Tibial nerve (tissue), 4 donors: ENCODE measurements around the gene CRTC3. TPM values are rescaled to one million over a fixed set of nuclear protein-coding genes. Genes with fewer than 3 reads are reported as not detected.

Source experiments
- DNase-seq, 2 donors: peaks; one replicate each; pipeline ENCODE4 v3.0.0-alpha.2; 2019; ENCODE audit warnings: low spot score in 2 of 2
- H3K27ac ChIP-seq, 4 donors: fragments of 200-600 bp; sonication (generic) in 3 of 4; one replicate each; pipeline ENCODE4 v1.5.1; 2017 to 2019; ENCODE audit warnings: mild to moderate bottlenecking in 1 of 4
- H3K27me3 ChIP-seq, 2 donors: fragments of 200-600 bp; sonication (generic) in 1 of 2; one replicate each; pipeline versions ENCODE4 v1.5.1 to v1.6.0; 2017 to 2019
- H3K36me3 ChIP-seq, 3 donors: fragments of 200-600 bp; sonication (generic); one replicate each; pipeline ENCODE4 v1.5.1; 2018 to 2019
- H3K4me1 ChIP-seq, 4 donors: fragments of 200-600 bp; sonication (generic) in 3 of 4; one replicate each; pipeline ENCODE4 v1.5.1; 2017 to 2019
- H3K4me3 ChIP-seq, 4 donors: fragments of 200-600 bp; sonication (generic) in 3 of 4; one replicate each; pipeline ENCODE4 v1.5.1; 2017 to 2019; ENCODE audit warnings: mild to moderate bottlenecking in 1 of 4, moderate library complexity in 1 of 4
- H3K9me3 ChIP-seq, 4 donors: fragments of 200-600 bp; sonication (generic) in 3 of 4; one replicate each; pipeline ENCODE4 v1.5.1; 2017 to 2019
- EP300 ChIP-seq, 2 donors: sonication (generic); formaldehyde crosslinking; IDR thresholded peaks; one replicate each; pipeline ENCODE4 v1.6.1; 2017; ENCODE audit warnings: antibody characterized with exemption in 2 of 2, mild to moderate bottlenecking in 1 of 2
- POLR2A ChIP-seq, 2 donors: fragments of 450-650 bp; IDR thresholded peaks; one replicate each; pipeline ENCODE4 v1.6.1; 2017; ENCODE audit warnings: antibody characterized with exemption in 2 of 2, mild to moderate bottlenecking in 2 of 2, moderate library complexity in 2 of 2
- WGBS, 2 donors: methylation state at CpG; one replicate each; pipeline ENCODE4 v1.1.5; 2018; 5-methylcytosine and 5-hydroxymethylcytosine counted together
- total RNA-seq, 4 donors: library from RNA; depleted of rRNA; stranded (reverse); fragments of >200 nt; gene quantifications; one replicate each; pipeline ENCODE4 v1.1.0, GENCODE V29; 2016
- TF ChIP-seq, protein P1 (sequence below), 5 experiments: fragments of 200-600 bp in 3 of 5; fragments of 450-650 bp in 2 of 5; sonication (generic) in 3 of 5; IDR thresholded peaks; one replicate each; pipeline ENCODE4 v1.5.1; 2016 to 2019; ENCODE audit warnings: antibody characterized with exemption in 5 of 5, mild to moderate bottlenecking in 3 of 5, moderate library complexity in 2 of 5

CRTC3 gene
- total RNA-seq, 4 donors from 2014 or later = 52.7 to 63.7 (median 60.6) TPM

DNA sequence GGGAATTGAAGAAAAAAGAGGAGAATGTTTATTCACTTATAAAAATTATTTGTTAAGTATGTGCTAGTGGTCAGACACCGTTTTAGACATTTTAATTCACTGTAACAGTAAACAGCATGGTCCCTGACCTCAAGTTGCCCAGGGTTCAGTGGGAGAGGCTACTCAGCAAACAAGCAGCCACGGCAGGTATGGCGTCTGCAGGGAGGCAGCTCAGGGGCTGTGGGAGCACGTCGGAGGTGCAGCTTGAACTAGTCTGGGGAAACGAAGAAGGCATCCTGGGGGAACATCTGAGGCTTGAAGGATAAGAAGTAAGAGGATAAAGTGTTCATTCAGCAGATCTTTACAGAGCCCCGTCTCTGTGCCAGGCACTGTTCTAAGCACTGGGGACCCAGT, 66.0 kb downstream of the CRTC3 start:
- H3K9me3 ChIP-seq = no peaks in the 10 kb centered on the region
- peak overlapping the region in 2 of 4 donors; percentile 84 to 85 for H3K27ac ChIP-seq
- 59 to 65% methylated on average over 7 of the region's 7 CpGs for WGBS, 2 donors
- H3K36me3 ChIP-seq = peaks cover 0 to 9% (median 0%) of the 10 kb centered on the region in 3 donors
- H3K4me3 ChIP-seq = no peak overlapping the region
- no peaks in the 10 kb centered on the region for H3K27me3 ChIP-seq
- TF ChIP-seq POLR2A (IDR thresholded peaks at IDR 0.05) (no peak), EP300 (IDR thresholded peaks at IDR 0.05) (no peak)
- TF ChIP-seq, protein P1, sequence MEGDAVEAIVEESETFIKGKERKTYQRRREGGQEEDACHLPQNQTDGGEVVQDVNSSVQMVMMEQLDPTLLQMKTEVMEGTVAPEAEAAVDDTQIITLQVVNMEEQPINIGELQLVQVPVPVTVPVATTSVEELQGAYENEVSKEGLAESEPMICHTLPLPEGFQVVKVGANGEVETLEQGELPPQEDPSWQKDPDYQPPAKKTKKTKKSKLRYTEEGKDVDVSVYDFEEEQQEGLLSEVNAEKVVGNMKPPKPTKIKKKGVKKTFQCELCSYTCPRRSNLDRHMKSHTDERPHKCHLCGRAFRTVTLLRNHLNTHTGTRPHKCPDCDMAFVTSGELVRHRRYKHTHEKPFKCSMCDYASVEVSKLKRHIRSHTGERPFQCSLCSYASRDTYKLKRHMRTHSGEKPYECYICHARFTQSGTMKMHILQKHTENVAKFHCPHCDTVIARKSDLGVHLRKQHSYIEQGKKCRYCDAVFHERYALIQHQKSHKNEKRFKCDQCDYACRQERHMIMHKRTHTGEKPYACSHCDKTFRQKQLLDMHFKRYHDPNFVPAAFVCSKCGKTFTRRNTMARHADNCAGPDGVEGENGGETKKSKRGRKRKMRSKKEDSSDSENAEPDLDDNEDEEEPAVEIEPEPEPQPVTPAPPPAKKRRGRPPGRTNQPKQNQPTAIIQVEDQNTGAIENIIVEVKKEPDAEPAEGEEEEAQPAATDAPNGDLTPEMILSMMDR (IDR thresholded peaks at IDR 0.05) = no peak
- H3K4me1 ChIP-seq = peaks cover 0 to 83% (median 45%) of the 10 kb centered on the region in 4 donors
- DNase-seq = no peak

DNA sequence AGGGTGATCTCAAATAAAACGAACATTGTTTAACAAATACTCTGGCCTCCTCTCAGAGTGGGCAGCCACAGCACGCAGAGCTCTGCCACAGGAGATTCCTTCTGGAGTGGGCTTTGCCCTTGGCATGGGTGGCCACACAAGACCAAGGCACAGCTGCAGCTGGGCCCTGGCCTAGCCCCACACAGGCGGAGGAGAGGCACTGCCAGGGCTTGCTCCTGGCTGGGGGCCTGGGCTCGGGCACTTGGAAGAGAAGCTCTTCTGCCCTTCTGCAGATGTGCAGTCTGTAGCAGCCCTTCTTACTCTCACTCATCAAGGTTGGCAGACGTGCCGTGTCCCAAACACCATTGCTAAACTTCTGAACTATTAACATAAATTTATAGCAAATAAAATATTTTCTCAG, 67.2 kb downstream of the CRTC3 start:
- peaks cover 0 to 72% (median 39%) of the 10 kb centered on the region in 4 donors for H3K4me1 ChIP-seq

GRCh38 chr15:90597577-90597976, 67.9 kb downstream of the CRTC3 start:
- Histone ChIP-seq H3K27ac (peak overlapping the region; percentile 41 to 85 (median 76)), H3K27me3 (no peaks in the 10 kb centered on the region), H3K4me3 (no peak overlapping the region), H3K4me1 (peaks cover 0 to 65% (median 37%) of the 10 kb centered on the region in 4 donors), H3K9me3 (no peaks in the 10 kb centered on the region), H3K36me3 (peaks cover 0 to 23% (median 0%) of the 10 kb centered on the region in 3 donors)
- 81 to 84% methylated on average over 2 of the region's 2 CpGs for WGBS, 2 donors
- no peak for TF ChIP-seq EP300 (IDR thresholded peaks at IDR 0.05)
- TF ChIP-seq, protein P1 (IDR thresholded peaks at IDR 0.05) = no peak
- no peak for TF ChIP-seq POLR2A (IDR thresholded peaks at IDR 0.05)
- DNase-seq = no peak

More for the DNA sequence above, 67.2 kb downstream of the CRTC3 start:
- TF ChIP-seq EP300 (IDR thresholded peaks at IDR 0.05) (peak in 1 of 2 donors; percentile 31), POLR2A (IDR thresholded peaks at IDR 0.05) (no peak)
- TF ChIP-seq, protein P1 (IDR thresholded peaks at IDR 0.05) = no peak
- Histone ChIP-seq H3K27ac (peak overlapping the region in 3 of 4 donors; percentile 68 to 85 (median 84)), H3K36me3 (peaks cover 0 to 18% (median 0%) of the 10 kb centered on the region in 3 donors), H3K4me3 (no peak overlapping the region), H3K9me3 (no peaks in the 10 kb centered on the region), H3K27me3 (no peaks in the 10 kb centered on the region)
- WGBS, 2 donors = 57 to 66% methylated on average over 6 of the region's 6 CpGs
- no peak for DNase-seq

DNA sequence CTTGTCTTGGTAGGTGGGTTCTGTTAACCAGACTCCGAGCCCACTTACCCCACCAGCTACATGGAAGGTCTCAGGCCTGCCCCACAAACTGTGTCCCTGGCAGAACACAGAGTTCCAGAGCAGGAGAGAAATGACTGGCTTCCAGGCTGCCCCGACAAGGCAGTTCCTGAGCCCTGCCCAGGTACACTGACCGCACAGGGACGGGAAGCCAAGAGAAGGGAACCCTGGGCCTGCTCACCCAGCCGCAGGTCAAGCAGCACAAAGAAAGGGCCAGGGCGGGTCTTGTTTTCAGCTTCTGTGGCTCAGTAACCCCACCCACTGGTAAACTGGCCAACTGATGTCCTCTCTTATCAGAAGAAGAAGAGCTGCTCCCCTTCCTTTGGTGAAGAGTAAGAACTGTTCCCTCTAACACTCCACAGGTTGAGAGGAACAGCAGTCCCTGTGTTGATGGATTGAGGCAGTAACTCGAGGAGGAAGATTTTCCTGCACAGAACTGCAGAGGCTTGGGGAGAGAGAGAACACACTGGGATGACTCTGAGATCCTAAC, 68.4 kb downstream of the CRTC3 start:
- no peak overlapping the region for H3K4me3 ChIP-seq
- DNase-seq = peak; percentile 51 to 68
- peaks cover 0 to 27% (median 0%) of the 10 kb centered on the region in 3 donors for H3K36me3 ChIP-seq
- TF ChIP-seq POLR2A (IDR thresholded peaks at IDR 0.05) (no peak), EP300 (IDR thresholded peaks at IDR 0.05) (peak in 1 of 2 donors; percentile 72)
- TF ChIP-seq, protein P1 (IDR thresholded peaks at IDR 0.05) = peak in 3 of 5 experiments; percentile 18 to 26 (median 21)
- peak overlapping the region; percentile 41 to 85 (median 76) for H3K27ac ChIP-seq
- H3K4me1 ChIP-seq = peaks cover 0 to 63% (median 35%) of the 10 kb centered on the region in 4 donors
- 54 to 55% methylated on average over 6 to 7 of the region's 7 CpGs for WGBS, 2 donors
- H3K27me3 ChIP-seq = no peaks in the 10 kb centered on the region
- no peaks in the 10 kb centered on the region for H3K9me3 ChIP-seq

DNA sequence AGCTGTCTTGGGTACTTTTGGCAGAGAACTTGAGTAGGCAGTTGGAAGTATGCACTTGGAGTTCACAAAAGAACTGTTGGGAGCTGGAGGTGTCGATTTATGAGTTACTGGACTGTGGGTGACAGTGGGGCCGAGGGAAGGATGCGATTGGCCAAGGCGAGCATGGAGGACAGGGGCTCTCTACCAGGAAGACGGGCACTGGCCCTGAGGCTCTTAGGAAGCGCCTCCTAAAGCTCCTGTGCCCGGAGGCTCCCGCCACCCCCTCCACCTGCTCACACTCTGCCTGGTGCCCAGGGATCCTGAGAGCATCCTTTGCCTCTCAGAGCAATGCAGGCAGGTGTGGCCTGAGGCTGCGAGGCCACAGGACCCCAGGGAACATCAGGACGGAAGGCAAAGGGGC, 69.0 kb downstream of the CRTC3 start:
- Histone ChIP-seq H3K4me3 (no peak overlapping the region), H3K27me3 (no peaks in the 10 kb centered on the region), H3K27ac (peak overlapping the region; percentile 17 to 85 (median 76)), H3K36me3 (peaks cover 0 to 27% (median 0%) of the 10 kb centered on the region in 3 donors), H3K9me3 (no peaks in the 10 kb centered on the region), H3K4me1 (peaks cover 0 to 59% (median 33%) of the 10 kb centered on the region in 4 donors)
- DNase-seq = no peak
- WGBS, 2 donors = 78 to 89% methylated on average over 10 of the region's 10 CpGs
- TF ChIP-seq, protein P1 (IDR thresholded peaks at IDR 0.05) = no peak
